Neutrophil (primary cell): ENCODE measurements around the gene TMEM255B.
A peak's percentile ranks its signal among the peaks of the same experiment; 100 is the strongest.

ENCODE experiments used
- H3K27ac ChIP-seq: fragments of 200-600 bp; sonication (generic); 2 replicates; pipeline ENCODE4 v1.5.1; 2016; ENCODE audit warnings: mild to moderate bottlenecking, moderate library complexity
- H3K27me3 ChIP-seq: fragments of 200-600 bp; sonication (generic); 2 replicates; pipeline ENCODE4 v1.6.0; 2016; ENCODE audit warnings: mild to moderate bottlenecking
- H3K36me3 ChIP-seq: fragments of 200-600 bp; sonication (generic); 2 replicates; pipeline ENCODE4 v1.5.1; 2017
- H3K4me1 ChIP-seq, 2 experiments: fragments of 200-600 bp in 1 of 2; sonication (generic) in 1 of 2; 1 replicate in 1 of 2; 2 replicates in 1 of 2; pipeline versions ENCODE4 v1.5.1 to v1.6.1; 2013 to 2016; ENCODE audit warnings: low read depth in 1 of 2, low read length in 1 of 2, mild to moderate bottlenecking in 1 of 2, moderate library complexity in 1 of 2; ENCODE audit not compliant: control insufficient read depth in 1 of 2, insufficient read depth in 1 of 2
- H3K4me3 ChIP-seq, 2 experiments: fragments of 200-600 bp in 1 of 2; sonication (generic) in 1 of 2; 1 replicate in 1 of 2; 2 replicates in 1 of 2; pipeline ENCODE4 v1.5.1; 2013 to 2016; ENCODE audit warnings: low read depth in 1 of 2, low read length in 1 of 2, mild to moderate bottlenecking in 1 of 2, moderate library complexity in 1 of 2
- H3K9me3 ChIP-seq: fragments of 200-600 bp; sonication (generic); 2 replicates; pipeline ENCODE4 v1.5.1; 2016
- TF ChIP-seq, protein P1 (sequence below): fragments of 200-600 bp; sonication (generic); IDR thresholded peaks from 2 replicates; pipeline ENCODE4 v1.5.1; 2016; ENCODE audit warnings: antibody characterized with exemption

TMEM255B gene

DNA sequence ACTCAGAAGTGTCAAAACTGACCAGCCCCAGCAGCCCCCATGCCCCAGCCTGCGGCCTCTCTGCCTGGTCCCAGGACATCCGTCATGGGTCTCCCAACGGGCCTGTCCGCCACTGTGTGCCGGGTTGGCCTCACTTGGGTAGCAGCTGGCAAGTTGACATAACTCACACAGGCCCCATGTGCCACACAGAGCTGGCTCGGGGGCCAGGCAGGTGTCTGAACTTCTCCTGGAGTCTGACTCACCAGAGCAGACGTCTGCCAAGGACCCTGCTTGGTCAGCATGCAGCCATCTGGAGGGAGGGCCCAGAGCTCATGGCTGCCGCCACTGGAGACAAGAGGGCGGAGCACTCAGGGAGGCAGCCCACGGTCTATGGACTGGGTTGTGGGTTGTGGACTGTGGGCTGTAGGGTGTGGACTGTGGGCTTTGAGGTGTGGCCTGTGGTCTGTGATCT lies 32.0 kb upstream of the TMEM255B start:
- TF ChIP-seq, protein P1, sequence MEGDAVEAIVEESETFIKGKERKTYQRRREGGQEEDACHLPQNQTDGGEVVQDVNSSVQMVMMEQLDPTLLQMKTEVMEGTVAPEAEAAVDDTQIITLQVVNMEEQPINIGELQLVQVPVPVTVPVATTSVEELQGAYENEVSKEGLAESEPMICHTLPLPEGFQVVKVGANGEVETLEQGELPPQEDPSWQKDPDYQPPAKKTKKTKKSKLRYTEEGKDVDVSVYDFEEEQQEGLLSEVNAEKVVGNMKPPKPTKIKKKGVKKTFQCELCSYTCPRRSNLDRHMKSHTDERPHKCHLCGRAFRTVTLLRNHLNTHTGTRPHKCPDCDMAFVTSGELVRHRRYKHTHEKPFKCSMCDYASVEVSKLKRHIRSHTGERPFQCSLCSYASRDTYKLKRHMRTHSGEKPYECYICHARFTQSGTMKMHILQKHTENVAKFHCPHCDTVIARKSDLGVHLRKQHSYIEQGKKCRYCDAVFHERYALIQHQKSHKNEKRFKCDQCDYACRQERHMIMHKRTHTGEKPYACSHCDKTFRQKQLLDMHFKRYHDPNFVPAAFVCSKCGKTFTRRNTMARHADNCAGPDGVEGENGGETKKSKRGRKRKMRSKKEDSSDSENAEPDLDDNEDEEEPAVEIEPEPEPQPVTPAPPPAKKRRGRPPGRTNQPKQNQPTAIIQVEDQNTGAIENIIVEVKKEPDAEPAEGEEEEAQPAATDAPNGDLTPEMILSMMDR = no peak
- Histone ChIP-seq H3K4me3 (no peak overlapping the region), H3K27ac (peak overlapping the region; percentile 70)

DNA sequence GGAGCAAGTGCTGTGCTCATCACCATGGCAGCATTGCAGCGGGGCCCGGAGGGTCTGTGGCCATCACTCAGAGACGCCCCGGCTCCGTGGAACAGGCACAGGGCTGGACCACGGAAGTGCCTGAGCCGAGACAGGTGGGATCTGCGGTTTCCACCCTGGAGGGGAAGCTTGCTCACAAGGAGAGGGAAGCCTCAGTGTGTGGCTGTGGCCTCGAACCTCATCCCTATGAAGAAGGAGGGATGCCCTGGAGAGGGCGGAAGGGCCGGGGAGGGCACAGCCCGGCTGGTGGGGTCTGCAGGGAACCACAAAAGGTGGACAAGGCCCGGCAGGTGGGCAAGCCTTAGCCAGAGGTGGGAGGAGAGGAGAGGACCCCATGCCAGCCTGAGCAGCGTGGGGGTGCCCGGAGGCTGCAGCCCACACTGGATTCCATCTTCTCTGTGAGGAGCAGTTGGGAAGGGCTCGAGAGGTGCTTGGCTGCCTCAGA lies 30.4 kb upstream of the TMEM255B start:
- Histone ChIP-seq H3K27ac (no peak overlapping the region), H3K4me1 (peaks cover 0 to 23% of the 10 kb centered on the region in 2 experiments), H3K4me3 (no peak overlapping the region), H3K9me3 (no peaks in the 10 kb centered on the region), H3K27me3 (peaks cover 44% of the 10 kb centered on the region), H3K36me3 (no peaks in the 10 kb centered on the region)
- TF ChIP-seq, protein P1 = no peak

More for the DNA sequence above, 32.0 kb upstream of the TMEM255B start:
- Histone ChIP-seq H3K27me3 (peaks cover 38% of the 10 kb centered on the region), H3K4me1 (peaks cover 0 to 15% of the 10 kb centered on the region in 2 experiments), H3K9me3 (no peaks in the 10 kb centered on the region), H3K36me3 (no peaks in the 10 kb centered on the region)

DNA sequence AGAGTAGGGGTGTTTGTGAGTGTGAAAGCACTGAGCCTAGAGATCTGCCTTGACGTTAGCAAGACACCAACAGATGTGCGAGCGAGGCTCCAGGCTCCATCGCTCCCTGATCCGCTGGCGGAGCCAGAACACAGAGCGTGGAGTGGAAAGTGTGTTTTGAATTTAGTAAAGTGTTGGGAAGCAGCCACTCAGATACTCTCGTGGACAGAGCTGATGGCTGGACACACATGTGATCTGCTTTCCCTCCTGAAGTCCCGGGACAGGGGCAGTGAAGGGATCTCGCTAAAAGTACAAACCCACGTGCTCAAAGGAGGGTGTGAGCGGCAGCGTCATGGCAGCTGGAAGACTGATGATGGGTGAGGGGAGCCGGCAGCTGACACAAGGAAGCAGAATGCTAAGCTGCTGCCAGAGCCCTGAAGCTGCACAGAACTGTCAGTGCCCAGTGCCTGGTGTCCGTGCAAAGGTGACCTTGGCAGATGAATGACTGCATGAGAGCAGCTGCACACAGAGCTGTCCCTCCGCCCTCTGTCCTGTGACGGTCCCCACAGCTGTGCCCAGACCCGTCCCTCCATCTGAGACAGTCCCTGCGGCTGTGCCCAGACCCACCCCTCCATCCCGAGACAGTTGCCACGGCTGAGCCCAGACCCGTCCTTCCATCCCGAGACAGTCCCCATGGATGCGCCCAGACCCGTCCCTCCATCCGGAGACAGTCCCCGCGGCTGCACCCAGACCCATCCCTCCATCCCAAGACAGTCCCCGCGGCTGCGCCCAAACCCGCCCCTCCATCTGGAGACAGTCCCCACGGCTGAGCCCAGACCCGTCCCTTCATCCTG lies 29.6 kb upstream of the TMEM255B start:
- H3K4me3 ChIP-seq = no peak overlapping the region
- TF ChIP-seq, protein P1 = no peak
- no peaks in the 10 kb centered on the region for H3K36me3 ChIP-seq
- H3K27ac ChIP-seq = no peak overlapping the region
- no peaks in the 10 kb centered on the region for H3K9me3 ChIP-seq
- peaks cover 0 to 23% of the 10 kb centered on the region in 2 experiments for H3K4me1 ChIP-seq
- peaks cover 44% of the 10 kb centered on the region for H3K27me3 ChIP-seq

DNA sequence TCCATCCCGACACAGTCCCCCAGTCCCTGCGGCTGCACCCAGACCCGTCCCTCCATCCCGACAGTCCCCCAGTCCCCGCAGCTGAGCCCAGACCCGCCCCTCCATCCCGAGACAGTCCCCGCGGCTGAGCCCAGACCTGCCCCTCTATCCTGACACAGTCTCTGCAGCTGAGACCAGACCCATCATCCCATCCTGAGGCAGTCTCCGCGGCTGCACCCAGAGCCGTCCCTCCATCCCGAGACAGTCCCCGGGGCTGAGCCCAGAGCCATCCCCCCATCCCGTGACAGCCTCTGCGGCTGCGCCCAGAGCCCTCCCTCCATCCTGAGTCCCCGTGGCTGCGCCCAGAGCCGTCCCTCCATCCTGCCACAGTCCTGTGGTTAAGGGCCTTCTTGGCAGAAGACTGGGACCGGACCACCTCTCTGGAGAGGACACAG lies 28.8 kb upstream of the TMEM255B start:
- Histone ChIP-seq H3K36me3 (no peaks in the 10 kb centered on the region), H3K27ac (no peak overlapping the region), H3K4me3 (no peak overlapping the region), H3K9me3 (no peaks in the 10 kb centered on the region), H3K4me1 (peaks cover 0 to 16% of the 10 kb centered on the region in 2 experiments), H3K27me3 (peaks cover 44% of the 10 kb centered on the region)
- TF ChIP-seq, protein P1 = no peak

DNA sequence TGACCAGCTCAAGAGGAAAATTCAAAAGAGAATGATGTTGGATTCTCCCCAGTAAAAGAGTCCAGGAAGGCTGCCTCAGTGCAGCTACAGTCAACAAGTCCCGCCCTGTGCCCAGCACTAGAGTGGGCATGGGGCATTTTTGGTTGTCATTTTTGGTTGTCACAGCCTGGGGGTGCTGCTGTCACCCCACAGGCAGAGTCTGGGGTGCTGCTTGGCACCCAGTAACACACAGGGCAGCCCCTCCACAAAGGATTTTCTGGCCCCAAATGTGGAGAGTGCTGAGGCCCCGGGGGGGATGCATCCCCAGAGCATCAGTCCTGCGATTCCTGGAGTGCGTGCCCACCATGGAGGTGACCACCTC lies 28.2 kb upstream of the TMEM255B start:
- peaks cover 3 to 20% of the 10 kb centered on the region in 2 experiments for H3K4me1 ChIP-seq
- H3K4me3 ChIP-seq = no peak overlapping the region
- peaks cover 44% of the 10 kb centered on the region for H3K27me3 ChIP-seq
- H3K9me3 ChIP-seq = no peaks in the 10 kb centered on the region
- TF ChIP-seq, protein P1 = no peak
- no peaks in the 10 kb centered on the region for H3K36me3 ChIP-seq
- H3K27ac ChIP-seq = no peak overlapping the region
